ENCODE results near the gene KIAA1217. TPM values are rescaled to one million over a fixed set of nuclear protein-coding genes. Genes with fewer than 3 reads are reported as not detected.

KIAA1217 gene
- total RNA-seq, 1 experiment from 2014 or later: 76.2 TPM

GRCh38 chr10:24533981-24534380 lies 325.0 kb downstream of the KIAA1217 start:
- Histone ChIP-seq H3K27me3 (replicated peaks; ENCODE audit: insufficient read depth, low read depth, low read length, poor library complexity) (no peaks in the 10 kb centered on the region), H3K36me3 (ENCODE audit: insufficient read depth, low read length, poor library complexity, severe bottlenecking) (peaks cover 93% of the 10 kb centered on the region), H3K27ac (ENCODE audit: low read depth, low read length, poor library complexity, severe bottlenecking) (no peak overlapping the region), H3K4me1 (ENCODE audit: insufficient read depth, low read length, poor library complexity, severe bottlenecking) (no peaks in the 10 kb centered on the region), H3K9me3 (ENCODE audit: low read depth, low read length, poor library complexity, severe bottlenecking) (no peaks in the 10 kb centered on the region), H3K4me3 (ENCODE audit: low read depth, low read length, poor library complexity, severe bottlenecking) (no peak overlapping the region)
- no peak for DNase-seq (ENCODE audit: low spot score)
- ChIA-PET POLR2A (ENCODE audit: low non-redundant PET) (no interaction called here), CTCF (no interaction called here)
- intact Hi-C loops (cut with micrococcal nuclease; ENCODE audit: unreplicated experiment): no loop called here
- no TSS peak for BruUV-seq (replicated peaks)
- TF ChIP-seq EZH2 (IDR thresholded peaks at IDR 0.05; ENCODE audit: borderline replicate concordance, low read depth, low read length, poor library complexity, severe bottlenecking): no peak
- no peak for TF ChIP-seq CTCF (conservative IDR thresholded peaks at IDR 0.05; ENCODE audit: low read depth, low read length)

- no peak for DNase-seq (ENCODE audit: low spot score)
- Histone ChIP-seq H3K4me1 (ENCODE audit: insufficient read depth, low read length, poor library complexity, severe bottlenecking) (no peaks in the 10 kb centered on the region), H3K27me3 (replicated peaks; ENCODE audit: insufficient read depth, low read depth, low read length, poor library complexity) (no peaks in the 10 kb centered on the region), H3K9me3 (ENCODE audit: low read depth, low read length, poor library complexity, severe bottlenecking) (no peaks in the 10 kb centered on the region), H3K36me3 (ENCODE audit: insufficient read depth, low read length, poor library complexity, severe bottlenecking) (peaks cover 86% of the 10 kb centered on the region), H3K27ac (ENCODE audit: low read depth, low read length, poor library complexity, severe bottlenecking) (no peak overlapping the region), H3K4me3 (ENCODE audit: low read depth, low read length, poor library complexity, severe bottlenecking) (no peak overlapping the region)
- no peak for TF ChIP-seq CTCF (conservative IDR thresholded peaks at IDR 0.05; ENCODE audit: low read depth, low read length)
- no peak for TF ChIP-seq EZH2 (IDR thresholded peaks at IDR 0.05; ENCODE audit: borderline replicate concordance, low read depth, low read length, poor library complexity, severe bottlenecking)
- BruUV-seq (replicated peaks): no TSS peak
- ChIA-PET POLR2A (ENCODE audit: low non-redundant PET) (no interaction called here), CTCF (no interaction called here)
- intact Hi-C loops (cut with micrococcal nuclease; ENCODE audit: unreplicated experiment): no loop called here
Observed at GRCh38 chr10:24536636-24537035, 327.7 kb downstream of the KIAA1217 start.

GRCh38 chr10:24541239-24541753 lies 332.4 kb downstream of the KIAA1217 start:
- no TSS peak for BruUV-seq (replicated peaks)
- no peak for TF ChIP-seq CTCF (conservative IDR thresholded peaks at IDR 0.05; ENCODE audit: low read depth, low read length)
- no peak for DNase-seq (ENCODE audit: low spot score)
- Histone ChIP-seq H3K4me1 (ENCODE audit: insufficient read depth, low read length, poor library complexity, severe bottlenecking) (no peaks in the 10 kb centered on the region), H3K36me3 (ENCODE audit: insufficient read depth, low read length, poor library complexity, severe bottlenecking) (peaks cover 84% of the 10 kb centered on the region), H3K27ac (ENCODE audit: low read depth, low read length, poor library complexity, severe bottlenecking) (no peak overlapping the region), H3K9me3 (ENCODE audit: low read depth, low read length, poor library complexity, severe bottlenecking) (no peaks in the 10 kb centered on the region), H3K27me3 (replicated peaks; ENCODE audit: insufficient read depth, low read depth, low read length, poor library complexity) (no peaks in the 10 kb centered on the region), H3K4me3 (ENCODE audit: low read depth, low read length, poor library complexity, severe bottlenecking) (no peak overlapping the region)
- ChIA-PET CTCF (no interaction called here), POLR2A (ENCODE audit: low non-redundant PET) (no interaction called here)
- intact Hi-C loops (cut with micrococcal nuclease; ENCODE audit: unreplicated experiment): no loop called here
